Adipocyte (in vitro differentiated cells): ENCODE measurements around the gene ENAM.

Source experiments
- DNase-seq: peaks from one replicate; pipeline ENCODE4 v3.0.0-alpha.2; 2015; ENCODE audit warnings: low read depth
- H3K27me3 ChIP-seq: replicated peaks from 2 replicates; pipeline ENCODE4 v1.7.0; 2013; ENCODE audit warnings: mild to moderate bottlenecking, low read length, moderate library complexity; ENCODE audit not compliant: control insufficient read depth, insufficient read depth
- H3K36me3 ChIP-seq: 2 replicates; pipeline ENCODE4 v1.7.0; 2013; ENCODE audit warnings: low read length, mild to moderate bottlenecking, moderate library complexity; ENCODE audit not compliant: control insufficient read depth, insufficient read depth, severe bottlenecking
- H3K4me1 ChIP-seq: 2 replicates; pipeline ENCODE4 v1.7.0; 2013; ENCODE audit warnings: mild to moderate bottlenecking, low read length, moderate library complexity; ENCODE audit not compliant: control insufficient read depth, insufficient read depth
- H3K4me3 ChIP-seq: 2 replicates; pipeline ENCODE4 v1.7.0; 2013; ENCODE audit warnings: mild to moderate bottlenecking, low read length, moderate library complexity
- H3K9ac ChIP-seq: 2 replicates; pipeline ENCODE4 v1.7.0; 2013; ENCODE audit warnings: mild to moderate bottlenecking, low read length, moderate library complexity
- H3K9me3 ChIP-seq: 2 replicates; pipeline ENCODE4 v1.7.0; 2013; ENCODE audit warnings: mild to moderate bottlenecking, low read length, moderate library complexity; ENCODE audit not compliant: control insufficient read depth

Gene ENAM

GRCh38 chr4:70628444-70628843, at the start of gene ENAM:
Gene ENAM (plus strand): TSS chr4:70628744. CDS start chr4:70629501, 757 bp downstream.
- Histone ChIP-seq H3K9me3 (no peaks in the 10 kb centered on the region), H3K27me3 (no peaks in the 10 kb centered on the region), H3K4me3 (no peak within 1 kb of the TSS), H3K36me3 (no peaks in the 10 kb centered on the region), H3K4me1 (peaks cover 14% of the 10 kb centered on the region), H3K9ac (no peak within 1 kb of the TSS)
- no peak for DNase-seq

GRCh38 chr4:70581980-70582379, 46.6 kb upstream of the ENAM start:
- peaks cover 3% of the 10 kb centered on the region for H3K27me3 ChIP-seq
- no peak overlapping the region for H3K4me3 ChIP-seq
- H3K9ac ChIP-seq: no peak overlapping the region
- no peak for DNase-seq
- no peaks in the 10 kb centered on the region for H3K4me1 ChIP-seq
- no peaks in the 10 kb centered on the region for H3K36me3 ChIP-seq
- peaks cover 3% of the 10 kb centered on the region for H3K9me3 ChIP-seq

- Histone ChIP-seq H3K27me3 (no peaks in the 10 kb centered on the region), H3K9ac (no peak overlapping the region), H3K4me1 (no peaks in the 10 kb centered on the region), H3K36me3 (no peaks in the 10 kb centered on the region), H3K9me3 (peaks cover 3% of the 10 kb centered on the region), H3K4me3 (no peak overlapping the region)
- DNase-seq: no peak
Measured at GRCh38 chr4:70583952-70584834, 44.4 kb upstream of the ENAM start.

GRCh38 chr4:70586841-70587240, 41.7 kb upstream of the ENAM start:
- no peak overlapping the region for H3K9ac ChIP-seq
- no peaks in the 10 kb centered on the region for H3K9me3 ChIP-seq
- H3K27me3 ChIP-seq: no peaks in the 10 kb centered on the region
- no peaks in the 10 kb centered on the region for H3K36me3 ChIP-seq
- H3K4me1 ChIP-seq: no peaks in the 10 kb centered on the region
- no peak overlapping the region for H3K4me3 ChIP-seq
- DNase-seq: no peak

GRCh38 chr4:70589785-70590184, 38.8 kb upstream of the ENAM start:
- Histone ChIP-seq H3K9ac (no peak overlapping the region), H3K4me3 (no peak overlapping the region), H3K36me3 (no peaks in the 10 kb centered on the region), H3K4me1 (no peaks in the 10 kb centered on the region), H3K27me3 (no peaks in the 10 kb centered on the region), H3K9me3 (no peaks in the 10 kb centered on the region)
- no peak for DNase-seq

- H3K9ac ChIP-seq: no peak within 1 kb of the TSS
- no peaks in the 10 kb centered on the region for H3K4me1 ChIP-seq
- no peaks in the 10 kb centered on the region for H3K36me3 ChIP-seq
- no peak for DNase-seq
- H3K27me3 ChIP-seq: no peaks in the 10 kb centered on the region
- no peak within 1 kb of the TSS for H3K4me3 ChIP-seq
- H3K9me3 ChIP-seq: no peaks in the 10 kb centered on the region
Measured at GRCh38 chr4:70591955-70592582, 36.5 kb upstream of the ENAM start, which contains the start of gene AMBN. Gene AMBN (plus strand): TSS chr4:70592256. CDS start chr4:70592359, 103 bp downstream.

GRCh38 chr4:70594196-70594595, 34.3 kb upstream of the ENAM start:
- H3K4me3 ChIP-seq: no peak overlapping the region
- no peaks in the 10 kb centered on the region for H3K36me3 ChIP-seq
- no peak for DNase-seq
- no peaks in the 10 kb centered on the region for H3K4me1 ChIP-seq
- H3K27me3 ChIP-seq: no peaks in the 10 kb centered on the region
- no peaks in the 10 kb centered on the region for H3K9me3 ChIP-seq
- no peak overlapping the region for H3K9ac ChIP-seq

- Histone ChIP-seq H3K9ac (no peak overlapping the region), H3K9me3 (no peaks in the 10 kb centered on the region), H3K27me3 (no peaks in the 10 kb centered on the region), H3K4me1 (peaks cover 13% of the 10 kb centered on the region), H3K4me3 (no peak overlapping the region), H3K36me3 (no peaks in the 10 kb centered on the region)
- no peak for DNase-seq
Measured at GRCh38 chr4:70600305-70600704, 28.2 kb upstream of the ENAM start.

GRCh38 chr4:70600977-70601376, 27.6 kb upstream of the ENAM start:
- H3K4me3 ChIP-seq: no peak overlapping the region
- no peak for DNase-seq
- peaks cover 13% of the 10 kb centered on the region for H3K4me1 ChIP-seq
- no peaks in the 10 kb centered on the region for H3K36me3 ChIP-seq
- no peaks in the 10 kb centered on the region for H3K9me3 ChIP-seq
- no peaks in the 10 kb centered on the region for H3K27me3 ChIP-seq
- no peak overlapping the region for H3K9ac ChIP-seq

- Histone ChIP-seq H3K36me3 (no peaks in the 10 kb centered on the region), H3K9me3 (no peaks in the 10 kb centered on the region), H3K4me1 (peaks cover 13% of the 10 kb centered on the region), H3K27me3 (no peaks in the 10 kb centered on the region), H3K4me3 (no peak overlapping the region), H3K9ac (no peak overlapping the region)
- peak; percentile 54 for DNase-seq
Measured at GRCh38 chr4:70601422-70602039, 27.0 kb upstream of the ENAM start.

GRCh38 chr4:70603856-70604255, 24.7 kb upstream of the ENAM start:
- Histone ChIP-seq H3K36me3 (no peaks in the 10 kb centered on the region), H3K4me3 (peak overlapping the region; percentile 50), H3K9ac (peak overlapping the region; percentile 13), H3K9me3 (no peaks in the 10 kb centered on the region), H3K27me3 (no peaks in the 10 kb centered on the region), H3K4me1 (peaks cover 13% of the 10 kb centered on the region)
- peak; percentile 61 for DNase-seq
